ENCODE measurements around the gene RAB6B. TPM values are rescaled to one million over a fixed set of nuclear protein-coding genes. Genes with fewer than 3 reads are reported as not detected.

RAB6B gene
- total RNA-seq, 1 experiment from 2014 or later = 0.86 TPM

GRCh38 chr3:133834621-133835417 lies 60.9 kb downstream of the RAB6B start:
- intact Hi-C loops (cut with micrococcal nuclease; ENCODE audit: unreplicated experiment) = no loop called here
- Histone ChIP-seq H3K36me3 (ENCODE audit: insufficient read depth, low read length, poor library complexity, severe bottlenecking) (no peaks in the 10 kb centered on the region), H3K4me3 (ENCODE audit: low read depth, low read length, poor library complexity, severe bottlenecking) (no peak overlapping the region), H3K27me3 (replicated peaks; ENCODE audit: insufficient read depth, low read depth, low read length, poor library complexity) (no peaks in the 10 kb centered on the region), H3K4me1 (ENCODE audit: insufficient read depth, low read length, poor library complexity, severe bottlenecking) (no peaks in the 10 kb centered on the region), H3K9me3 (ENCODE audit: low read depth, low read length, poor library complexity, severe bottlenecking) (no peaks in the 10 kb centered on the region), H3K27ac (ENCODE audit: low read depth, low read length, poor library complexity, severe bottlenecking) (no peak overlapping the region)
- no peak for DNase-seq (ENCODE audit: low spot score)
- CTCF ChIA-PET = no interaction called here
- no TSS peak for BruUV-seq (replicated peaks)
- POLR2A ChIA-PET (ENCODE audit: low non-redundant PET) = no interaction called here
- no peak for TF ChIP-seq EZH2 (IDR thresholded peaks at IDR 0.05; ENCODE audit: borderline replicate concordance, low read depth, low read length, poor library complexity, severe bottlenecking)
- no peak for TF ChIP-seq CTCF (conservative IDR thresholded peaks at IDR 0.05; ENCODE audit: low read depth, low read length)

DNA sequence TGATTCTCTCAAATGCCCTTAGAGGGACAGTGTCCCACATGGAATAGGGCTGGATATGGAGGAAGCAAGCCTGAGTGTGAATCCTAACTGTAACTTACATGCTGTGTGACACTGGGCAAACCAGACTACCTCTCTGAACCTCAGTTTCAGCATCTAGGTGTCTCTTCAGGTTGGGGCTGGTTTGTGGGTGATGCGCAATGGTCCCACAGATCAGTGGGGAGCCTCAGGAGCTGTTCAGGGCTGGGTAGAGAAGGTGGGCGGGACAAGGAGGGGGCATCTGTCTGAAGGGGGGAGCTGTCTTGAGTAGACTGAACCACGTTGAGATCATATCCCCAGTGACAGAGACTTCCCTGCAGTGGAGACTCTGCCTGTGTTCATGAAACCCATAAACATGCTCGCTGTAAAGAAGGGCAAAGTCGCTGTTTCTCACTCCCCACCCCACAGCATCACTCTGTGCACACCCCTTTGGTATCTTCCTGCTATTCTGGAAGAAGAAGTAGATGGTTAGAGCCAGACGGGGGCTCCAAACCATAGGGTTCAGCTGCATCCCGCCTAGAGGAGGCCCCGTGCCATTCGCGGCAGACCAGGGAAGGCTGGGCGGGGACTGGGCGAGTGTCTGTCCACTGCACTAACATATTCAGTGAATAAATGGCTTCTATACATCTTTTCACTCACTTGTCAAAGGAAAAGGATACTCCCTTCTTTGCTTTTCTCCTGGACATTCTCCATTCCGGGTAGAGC lies 61.6 kb downstream of the RAB6B start:
- no peaks in the 10 kb centered on the region for H3K27me3 ChIP-seq (replicated peaks; ENCODE audit: insufficient read depth, low read depth, low read length, poor library complexity)
- CTCF ChIA-PET = no interaction called here
- H3K4me1 ChIP-seq (ENCODE audit: insufficient read depth, low read length, poor library complexity, severe bottlenecking) = no peaks in the 10 kb centered on the region
- DNase-seq (ENCODE audit: low spot score) = no peak
- intact Hi-C loops (cut with micrococcal nuclease; ENCODE audit: unreplicated experiment) = no loop called here
- H3K27ac ChIP-seq (ENCODE audit: low read depth, low read length, poor library complexity, severe bottlenecking) = no peak overlapping the region
- BruUV-seq (replicated peaks) = no TSS peak
- no peak for TF ChIP-seq EZH2 (IDR thresholded peaks at IDR 0.05; ENCODE audit: borderline replicate concordance, low read depth, low read length, poor library complexity, severe bottlenecking)
- no peak for TF ChIP-seq CTCF (conservative IDR thresholded peaks at IDR 0.05; ENCODE audit: low read depth, low read length)
- H3K36me3 ChIP-seq (ENCODE audit: insufficient read depth, low read length, poor library complexity, severe bottlenecking) = no peaks in the 10 kb centered on the region
- H3K9me3 ChIP-seq (ENCODE audit: low read depth, low read length, poor library complexity, severe bottlenecking) = no peaks in the 10 kb centered on the region
- no peak overlapping the region for H3K4me3 ChIP-seq (ENCODE audit: low read depth, low read length, poor library complexity, severe bottlenecking)
- POLR2A ChIA-PET (ENCODE audit: low non-redundant PET) = no interaction called here

- Histone ChIP-seq H3K36me3 (ENCODE audit: insufficient read depth, low read length, poor library complexity, severe bottlenecking) (no peaks in the 10 kb centered on the region), H3K4me3 (ENCODE audit: low read depth, low read length, poor library complexity, severe bottlenecking) (no peak overlapping the region), H3K9me3 (ENCODE audit: low read depth, low read length, poor library complexity, severe bottlenecking) (no peaks in the 10 kb centered on the region), H3K27me3 (replicated peaks; ENCODE audit: insufficient read depth, low read depth, low read length, poor library complexity) (no peaks in the 10 kb centered on the region), H3K27ac (ENCODE audit: low read depth, low read length, poor library complexity, severe bottlenecking) (no peak overlapping the region), H3K4me1 (ENCODE audit: insufficient read depth, low read length, poor library complexity, severe bottlenecking) (no peaks in the 10 kb centered on the region)
- DNase-seq (ENCODE audit: low spot score) = no peak
- no TSS peak for BruUV-seq (replicated peaks)
- ChIA-PET POLR2A (ENCODE audit: low non-redundant PET) (no interaction called here), CTCF (no interaction called here)
- TF ChIP-seq CTCF (conservative IDR thresholded peaks at IDR 0.05; ENCODE audit: low read depth, low read length) (no peak), EZH2 (IDR thresholded peaks at IDR 0.05; ENCODE audit: borderline replicate concordance, low read depth, low read length, poor library complexity, severe bottlenecking) (no peak)
- intact Hi-C loops (cut with micrococcal nuclease; ENCODE audit: unreplicated experiment) = no loop called here
Observed at GRCh38 chr3:133833267-133833666, 62.4 kb downstream of the RAB6B start.
